Uterus (tissue), 4 donors: ENCODE measurements around the gene WDR4. TPM values are rescaled to one million over a fixed set of nuclear protein-coding genes. Genes with fewer than 3 reads are reported as not detected.
"Not testable (repeated sequence)": the region's sequence is repeated elsewhere in the genome, so short reads cannot be mapped to it uniquely, and the experiment has no call there.

ENCODE experiments used
- DNase-seq, 2 donors: peaks; one replicate each; pipeline ENCODE4 v3.0.0-alpha.2; 2019 to 2020
- H3K27ac ChIP-seq, 2 donors: fragments of 200-600 bp; sonication (generic); 1 replicate in 1 of 2; 2 replicates in 1 of 2; pipeline ENCODE4 v1.5.1; 2016 to 2018
- H3K27me3 ChIP-seq, 2 donors: fragments of 200-600 bp; sonication (generic); one replicate each; pipeline ENCODE4 v1.5.1; 2018 to 2019; ENCODE audit warnings: control low read depth in 1 of 2
- H3K36me3 ChIP-seq, 2 donors: fragments of 200-600 bp; sonication (generic); one replicate each; pipeline ENCODE4 v1.5.1; 2019; ENCODE audit warnings: control low read depth in 1 of 2
- H3K4me1 ChIP-seq, 2 donors: fragments of 200-600 bp; sonication (generic); one replicate each; pipeline ENCODE4 v1.5.1; 2018 to 2019; ENCODE audit warnings: control low read depth in 1 of 2
- H3K4me3 ChIP-seq, 2 donors: fragments of 200-600 bp; sonication (generic); 1 replicate in 1 of 2; 2 replicates in 1 of 2; pipeline ENCODE4 v1.5.1; 2018 to 2019; ENCODE audit warnings: mild to moderate bottlenecking in 1 of 2
- H3K9me3 ChIP-seq, 2 donors: fragments of 200-600 bp; sonication (generic); one replicate each; pipeline ENCODE4 v1.5.1; 2019; ENCODE audit warnings: control low read depth in 1 of 2
- CTCF ChIP-seq, 4 experiments: fragments of 200-600 bp in 2 of 4; fragments of 450-650 bp in 2 of 4; sonication (generic) in 2 of 4; IDR thresholded peaks; one replicate each; pipeline ENCODE4 v1.5.1; 2016 to 2019; ENCODE audit warnings: antibody characterized with exemption in 4 of 4, mild to moderate bottlenecking in 2 of 4, moderate library complexity in 1 of 4
- POLR2A ChIP-seq, 2 donors: fragments of 450-650 bp; IDR thresholded peaks; one replicate each; pipeline ENCODE4 v1.6.1; 2016; ENCODE audit warnings: antibody characterized with exemption in 2 of 2, mild to moderate bottlenecking in 1 of 2, moderate library complexity in 1 of 2
- intact Hi-C: fragments of 100-400 bp; cut with DNase I; formaldehyde crosslinking; loops from one replicate; pipeline ENCODE4 v1.15.1; 2023; ENCODE audit warnings: low total_unique reads
- total RNA-seq, 4 donors: library from RNA; depleted of rRNA in 3 of 4; stranded (reverse); fragments of >200 nt in 3 of 4; gene quantifications; one replicate each; pipeline versions ENCODE4 v1.1.0 to v1.2.4, GENCODE V29; 2014 to 2023
- donor health status: DM: yes; HTN: yes; CAD: no.

Gene WDR4, protein sequence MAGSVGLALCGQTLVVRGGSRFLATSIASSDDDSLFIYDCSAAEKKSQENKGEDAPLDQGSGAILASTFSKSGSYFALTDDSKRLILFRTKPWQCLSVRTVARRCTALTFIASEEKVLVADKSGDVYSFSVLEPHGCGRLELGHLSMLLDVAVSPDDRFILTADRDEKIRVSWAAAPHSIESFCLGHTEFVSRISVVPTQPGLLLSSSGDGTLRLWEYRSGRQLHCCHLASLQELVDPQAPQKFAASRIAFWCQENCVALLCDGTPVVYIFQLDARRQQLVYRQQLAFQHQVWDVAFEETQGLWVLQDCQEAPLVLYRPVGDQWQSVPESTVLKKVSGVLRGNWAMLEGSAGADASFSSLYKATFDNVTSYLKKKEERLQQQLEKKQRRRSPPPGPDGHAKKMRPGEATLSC
- 10 to 100 TPM in 2 of 4 donors, 1 to 10 TPM in 1, not detected in 1; 6.4 to 19.1 (median 17.8) TPM for total RNA-seq

- DNase-seq, result peak; percentile 97 to 98
- H3K27ac ChIP-seq, result peak within 1 kb of the TSS; percentile 81
- H3K4me1 ChIP-seq, result peaks cover 0 to 3% of the 10 kb centered on the region in 2 donors
- TF ChIP-seq CTCF (IDR thresholded peaks at IDR 0.05), result peak in 2 of 4 experiments; percentile 17 to 40
- TF ChIP-seq POLR2A (IDR thresholded peaks at IDR 0.05), result peak; percentile 55 to 81
- H3K9me3 ChIP-seq, result no peaks in the 10 kb centered on the region
- peak within 1 kb of the TSS; percentile 77 to 87 for H3K4me3 ChIP-seq
- H3K36me3 ChIP-seq, result no peaks in the 10 kb centered on the region
- intact Hi-C loops, result no loop called here
- H3K27me3 ChIP-seq, result no peaks in the 10 kb centered on the region
Observed at GRCh38 chr21:42878993-42879787, at the start of gene WDR4. Gene WDR4 (minus strand): TSS chr21:42879539. CDS start chr21:42879495, 44 bp downstream.

GRCh38 chr21:42927474-42928200, 48.3 kb upstream of the WDR4 start:
- H3K4me3 ChIP-seq, H3K27ac ChIP-seq, H3K9me3 ChIP-seq, intact Hi-C loops, H3K27me3 ChIP-seq, H3K4me1 ChIP-seq, H3K36me3 ChIP-seq, DNase-seq: not testable (repeated sequence)

DNA sequence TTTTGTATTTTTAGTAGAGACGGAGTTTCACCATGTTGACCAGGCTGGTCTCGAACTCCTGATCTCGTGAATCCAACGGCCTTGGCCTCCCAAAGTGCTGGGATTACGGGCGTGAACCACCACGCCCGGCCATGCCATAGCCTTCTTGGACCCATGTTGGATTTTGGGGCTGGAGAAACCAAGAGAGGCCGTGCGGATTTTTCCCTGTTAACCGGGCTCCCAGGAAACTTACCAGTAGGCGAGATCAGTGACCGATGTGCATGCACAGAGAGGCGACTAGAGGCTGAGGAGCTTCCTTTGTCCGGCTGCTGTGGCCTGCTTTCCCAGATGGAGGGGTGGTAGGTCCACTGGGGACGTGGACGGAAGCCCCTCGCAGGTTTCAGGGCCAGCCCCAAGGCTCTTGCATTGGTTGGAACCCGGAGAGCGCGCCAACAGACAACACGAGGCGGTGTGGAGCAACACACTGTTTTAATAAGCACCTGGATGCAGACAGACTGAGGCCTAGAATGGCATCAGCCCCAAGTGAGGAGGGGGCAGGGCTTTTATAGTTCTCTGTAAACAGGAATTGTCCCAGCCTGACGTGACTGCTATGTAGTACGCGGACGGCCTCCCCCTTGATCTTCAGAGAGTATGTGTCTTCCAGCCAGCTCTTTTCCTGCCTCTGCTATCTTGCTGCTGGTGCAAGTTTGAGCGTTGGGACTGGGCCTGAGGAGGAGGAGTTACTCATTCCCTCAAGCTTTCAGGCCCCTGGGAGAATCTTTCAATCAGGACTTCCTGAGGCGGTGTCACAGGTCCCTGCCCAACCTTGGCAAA, 46.0 kb upstream of the WDR4 start, which contains the start of gene ERVH48-1:
Gene ERVH48-1 (minus strand): TSS at position 517 of the 813 bp plus-strand sequence. CDS start 6,624 bp downstream, outside the sequence.
- Histone ChIP-seq H3K27me3 (no peaks in the 10 kb centered on the region), H3K4me1 (no peaks in the 10 kb centered on the region), H3K4me3 (no peak within 1 kb of the TSS), H3K36me3 (no peaks in the 10 kb centered on the region), H3K27ac (no peak within 1 kb of the TSS), H3K9me3 (no peaks in the 10 kb centered on the region)
- intact Hi-C loops, result no loop called here
- no peak for DNase-seq
- TF ChIP-seq POLR2A (IDR thresholded peaks at IDR 0.05), result no peak
- no peak for TF ChIP-seq CTCF (IDR thresholded peaks at IDR 0.05)

GRCh38 chr21:42924433-42924751, 45.1 kb upstream of the WDR4 start:
- no peaks in the 10 kb centered on the region for H3K4me1 ChIP-seq
- no peak for DNase-seq
- no peaks in the 10 kb centered on the region for H3K9me3 ChIP-seq
- intact Hi-C loops, result no loop called here
- TF ChIP-seq POLR2A (IDR thresholded peaks at IDR 0.05) (no peak), CTCF (IDR thresholded peaks at IDR 0.05) (no peak)
- no peaks in the 10 kb centered on the region for H3K27me3 ChIP-seq
- peak overlapping the region in 1 of 2 donors; percentile 42 for H3K27ac ChIP-seq
- H3K4me3 ChIP-seq, result no peak overlapping the region
- H3K36me3 ChIP-seq, result no peaks in the 10 kb centered on the region
